Activated CD8-positive, alpha-beta T cell treated with anti-CD3 and anti-CD28 coated beads for 36 hours (primary cell): ENCODE results near the gene LETM1. TPM values are rescaled to one million over a fixed set of nuclear protein-coding genes. Genes with fewer than 3 reads are reported as not detected.

Experiments used
- ATAC-seq: fragments of 200-7000 bp; cut with Tn5 transposase; one replicate; pipeline ENCODE4 v1.10.0; 2021; ENCODE audit warnings: mild to moderate bottlenecking, moderate library complexity
- CTCF ChIA-PET: fragments of 350-600 bp; sonication (Branson Sonifier 250); formaldehyde crosslinking; loops from one replicate; lab custom pipeline; 2021; ENCODE audit warnings: antibody characterized with exemption; lab: Charles Lee
- POLR2A ChIA-PET: fragments of 350-600 bp; sonication (Branson Sonifier 250); formaldehyde crosslinking; loops from one replicate; lab custom pipeline; 2021; ENCODE audit warnings: antibody characterized with exemption; lab: Charles Lee
- DNase-seq: peaks from one replicate; pipeline ENCODE4 v3.0.0-alpha.2; 2020
- H3K27ac Mint-ChIP-seq: one replicate; pipeline ENCODE4 v1.8.0; 2021; ENCODE audit warnings: mild to moderate bottlenecking, mixed read lengths
- H3K27me3 Mint-ChIP-seq: one replicate; pipeline ENCODE4 v1.8.0; 2021; ENCODE audit warnings: mixed read lengths
- H3K36me3 Mint-ChIP-seq: one replicate; pipeline ENCODE4 v1.8.0; 2021; ENCODE audit warnings: low read depth, mixed read lengths
- H3K4me1 Mint-ChIP-seq: one replicate; pipeline ENCODE4 v1.8.0; 2021; ENCODE audit warnings: low read depth, mixed read lengths
- H3K4me3 Mint-ChIP-seq: one replicate; pipeline ENCODE4 v1.8.0; 2021; ENCODE audit warnings: mild to moderate bottlenecking, moderate library complexity, mixed read lengths
- H3K9me3 Mint-ChIP-seq: one replicate; pipeline ENCODE4 v1.8.0; 2021; ENCODE audit warnings: mixed read lengths
- intact Hi-C: fragments of 100-400 bp; cut with micrococcal nuclease; formaldehyde crosslinking; loops from one replicate; pipeline ENCODE4 v1.10.0; 2022
- total RNA-seq, 2 experiments: library from RNA; stranded (reverse); gene quantifications; one replicate each; pipeline ENCODE4 v1.2.3, GENCODE V29; 2021
- TF ChIP-seq, protein P1 (sequence below): fragments of 200-600 bp; IDR thresholded peaks from one replicate; pipeline ENCODE4 v1.8.0; 2022; ENCODE audit warnings: antibody characterized with exemption, mild to moderate bottlenecking

LETM1 gene
- total RNA-seq, 2 experiments from 2014 or later: 49.4 to 53.2 TPM

GRCh38 chr4:1901127-1901526 lies 45.2 kb upstream of the LETM1 start:
- TF ChIP-seq, protein P1, sequence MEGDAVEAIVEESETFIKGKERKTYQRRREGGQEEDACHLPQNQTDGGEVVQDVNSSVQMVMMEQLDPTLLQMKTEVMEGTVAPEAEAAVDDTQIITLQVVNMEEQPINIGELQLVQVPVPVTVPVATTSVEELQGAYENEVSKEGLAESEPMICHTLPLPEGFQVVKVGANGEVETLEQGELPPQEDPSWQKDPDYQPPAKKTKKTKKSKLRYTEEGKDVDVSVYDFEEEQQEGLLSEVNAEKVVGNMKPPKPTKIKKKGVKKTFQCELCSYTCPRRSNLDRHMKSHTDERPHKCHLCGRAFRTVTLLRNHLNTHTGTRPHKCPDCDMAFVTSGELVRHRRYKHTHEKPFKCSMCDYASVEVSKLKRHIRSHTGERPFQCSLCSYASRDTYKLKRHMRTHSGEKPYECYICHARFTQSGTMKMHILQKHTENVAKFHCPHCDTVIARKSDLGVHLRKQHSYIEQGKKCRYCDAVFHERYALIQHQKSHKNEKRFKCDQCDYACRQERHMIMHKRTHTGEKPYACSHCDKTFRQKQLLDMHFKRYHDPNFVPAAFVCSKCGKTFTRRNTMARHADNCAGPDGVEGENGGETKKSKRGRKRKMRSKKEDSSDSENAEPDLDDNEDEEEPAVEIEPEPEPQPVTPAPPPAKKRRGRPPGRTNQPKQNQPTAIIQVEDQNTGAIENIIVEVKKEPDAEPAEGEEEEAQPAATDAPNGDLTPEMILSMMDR: no peak
- intact Hi-C loops: loop anchor here (10.0 kb wide), 1 partner anchor 46 kb away; the partner anchor contains the start of gene LETM1
- no peak for DNase-seq

GRCh38 chr4:1900624-1901023 lies 44.7 kb upstream of the LETM1 start:
- Mint-ChIP-seq H3K36me3 (peaks cover 57% of the 10 kb centered on the region), H3K4me3 (no peak overlapping the region), H3K27me3 (no peaks in the 10 kb centered on the region), H3K4me1 (peaks cover 14% of the 10 kb centered on the region), H3K9me3 (no peaks in the 10 kb centered on the region), H3K27ac (no peak overlapping the region)
- ChIA-PET POLR2A (interaction anchor here (1.1 to 2.7 kb wide), 6 partner anchors 14 to 109 kb away, joined by 3 to 13 read pairs (median 7); partner anchors contain the start of genes LETM1 and NSD2), CTCF (interaction anchor here (0.7 to 4.3 kb wide), 18 partner anchors 9 to 164 kb away, joined by 3 to 81 read pairs (median 9); partner anchors contain the start of genes LETM1 and NSD2)
- ATAC-seq: no peak
- DNase-seq: no peak
- TF ChIP-seq, protein P1: no peak
- intact Hi-C loops: loop anchor here (10.0 kb wide), 1 partner anchor 46 kb away; the partner anchor contains the start of gene LETM1

More at GRCh38 chr4:1901127-1901526, 45.2 kb upstream of the LETM1 start:
- POLR2A ChIA-PET: interaction anchor here (1.1 to 2.7 kb wide), 4 partner anchors 14 to 108 kb away, joined by 3 to 13 read pairs (median 4); no protein-coding TSS in a partner anchor
- no peak for ATAC-seq
- H3K4me3 Mint-ChIP-seq: no peak overlapping the region
- peaks cover 18% of the 10 kb centered on the region for H3K4me1 Mint-ChIP-seq
- H3K27me3 Mint-ChIP-seq: no peaks in the 10 kb centered on the region
- peaks cover 59% of the 10 kb centered on the region for H3K36me3 Mint-ChIP-seq
- CTCF ChIA-PET: interaction anchor here (2.6 to 4.3 kb wide), 6 partner anchors 8 to 153 kb away, joined by 9 to 81 read pairs (median 26); no protein-coding TSS in a partner anchor
- H3K9me3 Mint-ChIP-seq: no peaks in the 10 kb centered on the region
- H3K27ac Mint-ChIP-seq: no peak overlapping the region

DNA sequence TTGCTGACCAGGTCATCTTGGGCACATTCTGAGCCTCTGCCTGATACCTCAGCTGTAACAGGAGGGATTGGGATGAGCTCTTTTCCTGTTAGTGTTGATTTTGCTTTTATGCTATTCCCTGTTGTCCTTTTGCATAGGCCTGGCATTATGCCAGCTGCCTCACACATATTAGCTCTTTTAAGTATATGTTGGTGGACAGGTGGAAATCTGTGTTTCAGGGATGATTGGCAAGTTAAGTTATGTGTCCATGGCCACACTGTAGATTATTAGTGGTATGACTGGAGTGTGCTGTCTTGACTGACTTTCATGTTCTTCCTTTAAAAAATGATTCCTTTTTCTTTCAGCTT lies 44.1 kb upstream of the LETM1 start:
- TF ChIP-seq, protein P1: no peak

GRCh38 chr4:1899149-1900086 lies 43.5 kb upstream of the LETM1 start:
- ChIA-PET CTCF (interaction anchor here (0.7 to 4.3 kb wide), 42 partner anchors 10 to 206 kb away, joined by 3 to 81 read pairs (median 4); partner anchors contain the start of genes LETM1 and NSD2), POLR2A (interaction anchor here (0.6 to 2.7 kb wide), 8 partner anchors 15 to 113 kb away, joined by 3 to 13 read pairs (median 4); partner anchors contain the start of genes LETM1 and NSD2)
- intact Hi-C loops: loop anchor here (10.0 kb wide), 1 partner anchor 45 kb away; the partner anchor contains the start of gene LETM1
- ATAC-seq (peak; percentile 95), DNase-seq (peak; percentile 83)
- peak overlapping the region; percentile 65 for H3K27ac Mint-ChIP-seq
- H3K4me3 Mint-ChIP-seq: no peak overlapping the region
- peaks cover 54% of the 10 kb centered on the region for H3K36me3 Mint-ChIP-seq
- TF ChIP-seq, protein P1: peak; percentile 86
- peaks cover 18% of the 10 kb centered on the region for H3K4me1 Mint-ChIP-seq
- no peaks in the 10 kb centered on the region for H3K27me3 Mint-ChIP-seq
- no peaks in the 10 kb centered on the region for H3K9me3 Mint-ChIP-seq

More for the DNA sequence above, 44.1 kb upstream of the LETM1 start:
- H3K4me1 Mint-ChIP-seq: peaks cover 15% of the 10 kb centered on the region
- H3K4me3 Mint-ChIP-seq: no peak overlapping the region
- H3K36me3 Mint-ChIP-seq: peaks cover 56% of the 10 kb centered on the region
- ChIA-PET CTCF (interaction anchor here (0.7 to 4.3 kb wide), 33 partner anchors 9 to 190 kb away, joined by 3 to 81 read pairs (median 5); partner anchors contain the start of genes LETM1 and NSD2), POLR2A (interaction anchor here (1.0 to 2.7 kb wide), 5 partner anchors 16 to 61 kb away, joined by 3 to 13 read pairs (median 10); partner anchors contain the start of genes LETM1 and NSD2)
- intact Hi-C loops: loop anchor here (10.0 kb wide), 1 partner anchor 45 kb away; the partner anchor contains the start of gene LETM1
- ATAC-seq (no peak), DNase-seq (no peak)
- no peaks in the 10 kb centered on the region for H3K9me3 Mint-ChIP-seq
- H3K27ac Mint-ChIP-seq: no peak overlapping the region
- H3K27me3 Mint-ChIP-seq: no peaks in the 10 kb centered on the region
